Measurements from ENCODE around the gene RUBCN.
"Not testable (repeated sequence)": the region's sequence is repeated elsewhere in the genome, so short reads cannot be mapped to it uniquely, and the experiment has no call there.

RUBCN gene

GRCh38 chr3:197687570-197687969, 49.1 kb downstream of the RUBCN start:
- no peak for DNase-seq (ENCODE audit: low read depth in 2 of 3, low spot score in 2 of 3)

- DNase-seq (ENCODE audit: low read depth in 2 of 3, low spot score in 2 of 3) = no peak
Measured at GRCh38 chr3:197686899-197687298, 49.8 kb downstream of the RUBCN start.

- DNase-seq (ENCODE audit: low read depth in 2 of 3, low spot score in 2 of 3) = no peak
Measured at GRCh38 chr3:197685546-197685945, 51.2 kb downstream of the RUBCN start.

GRCh38 chr3:197683191-197683590, 53.5 kb downstream of the RUBCN start:
- DNase-seq (ENCODE audit: low read depth in 2 of 3, low spot score in 2 of 3) = no peak

GRCh38 chr3:197682713-197683112, 54.0 kb downstream of the RUBCN start:
- DNase-seq (ENCODE audit: low read depth in 2 of 3, low spot score in 2 of 3) = no peak

GRCh38 chr3:197680955-197681521, 55.7 kb downstream of the RUBCN start:
- no peak for DNase-seq (ENCODE audit: low read depth in 2 of 3, low spot score in 2 of 3)

- DNase-seq (ENCODE audit: low read depth in 2 of 3, low spot score in 2 of 3) = no peak
Measured at GRCh38 chr3:197675951-197676350, 60.8 kb downstream of the RUBCN start.

- no peak for DNase-seq (ENCODE audit: low read depth in 2 of 3, low spot score in 2 of 3)
Measured at GRCh38 chr3:197675563-197675860, 61.2 kb downstream of the RUBCN start.

GRCh38 chr3:197674741-197675562, 61.8 kb downstream of the RUBCN start:
- no peak for DNase-seq (ENCODE audit: low read depth in 2 of 3, low spot score in 2 of 3)

GRCh38 chr3:197673170-197673569, 63.5 kb downstream of the RUBCN start:
- DNase-seq (ENCODE audit: low read depth in 2 of 3, low spot score in 2 of 3) = no peak

GRCh38 chr3:197670361-197670760, 66.3 kb downstream of the RUBCN start:
- DNase-seq (ENCODE audit: low read depth in 2 of 3, low spot score in 2 of 3) = no peak

GRCh38 chr3:197667968-197668367, 68.7 kb downstream of the RUBCN start:
- no peak for DNase-seq (ENCODE audit: low read depth in 2 of 3, low spot score in 2 of 3)

- DNase-seq (ENCODE audit: low read depth in 2 of 3, low spot score in 2 of 3) = not testable (repeated sequence)
Measured at GRCh38 chr3:197667293-197667692, 69.4 kb downstream of the RUBCN start.

- DNase-seq (ENCODE audit: low read depth in 2 of 3, low spot score in 2 of 3) = not testable (repeated sequence)
Measured at GRCh38 chr3:197666221-197666842, 70.4 kb downstream of the RUBCN start.

- DNase-seq (ENCODE audit: low read depth in 2 of 3, low spot score in 2 of 3) = not testable (repeated sequence)
Measured at GRCh38 chr3:197665549-197665948, 71.2 kb downstream of the RUBCN start.

- not testable (repeated sequence) for DNase-seq (ENCODE audit: low read depth in 2 of 3, low spot score in 2 of 3)
Measured at GRCh38 chr3:197665142-197665491, 71.6 kb downstream of the RUBCN start.

- DNase-seq (ENCODE audit: low read depth in 2 of 3, low spot score in 2 of 3) = peak in 2 of 3 experiments; percentile 27 to 60
Measured at GRCh38 chr3:197664414-197665141, 72.1 kb downstream of the RUBCN start.

GRCh38 chr3:197663367-197664140, 73.2 kb downstream of the RUBCN start:
- not testable (repeated sequence) for DNase-seq (ENCODE audit: low read depth in 2 of 3, low spot score in 2 of 3)

GRCh38 chr3:197662352-197662751, 74.4 kb downstream of the RUBCN start:
- not testable (repeated sequence) for DNase-seq (ENCODE audit: low read depth in 2 of 3, low spot score in 2 of 3)

GRCh38 chr3:197661874-197662273, 74.8 kb downstream of the RUBCN start:
- not testable (repeated sequence) for DNase-seq (ENCODE audit: low read depth in 2 of 3, low spot score in 2 of 3)

- not testable (repeated sequence) for DNase-seq (ENCODE audit: low read depth in 2 of 3, low spot score in 2 of 3)
Measured at GRCh38 chr3:197661234-197661834, 75.4 kb downstream of the RUBCN start.
